HepG2 (cell line): ENCODE results near the gene OR2S2. TPM values are rescaled to one million over a fixed set of nuclear protein-coding genes. Genes with fewer than 3 reads are reported as not detected.

ENCODE experiments used
- ADNP ChIP-seq: sonication (generic); formaldehyde crosslinking; IDR thresholded peaks from 2 replicates; pipeline ENCODE4 v1.4.0; 2020; ENCODE audit warnings: missing genetic modification reagents
- CENPX ChIP-seq: sonication (generic); formaldehyde crosslinking; IDR thresholded peaks from 2 replicates; pipeline ENCODE4 v1.9.0; 2021; ENCODE audit warnings: mild to moderate bottlenecking, missing genetic modification reagents, moderate library complexity
- JARID2 ChIP-seq: sonication (generic); formaldehyde crosslinking; IDR thresholded peaks from 2 replicates; pipeline ENCODE4 v1.8.1; 2023; ENCODE audit warnings: missing genetic modification reagents, inconsistent platforms; ENCODE audit not compliant: insufficient replicate concordance
- MEIS1 ChIP-seq: sonication (generic); formaldehyde crosslinking; IDR thresholded peaks from 2 replicates; pipeline ENCODE4 v1.9.0; 2021; ENCODE audit warnings: mild to moderate bottlenecking, missing genetic modification reagents, moderate library complexity, borderline replicate concordance
- MXD1 ChIP-seq: sonication (generic); formaldehyde crosslinking; IDR thresholded peaks from 2 replicates; pipeline ENCODE4 v1.4.0; 2020; ENCODE audit warnings: mild to moderate bottlenecking, missing genetic modification reagents
- ZNF10 ChIP-seq: sonication (generic); formaldehyde crosslinking; IDR thresholded peaks from 2 replicates; pipeline ENCODE4 v1.4.0; 2020; ENCODE audit warnings: mild to moderate bottlenecking, low read depth, missing genetic modification reagents, borderline replicate concordance
- ZNF660 ChIP-seq: sonication (generic); formaldehyde crosslinking; IDR thresholded peaks from 2 replicates; pipeline ENCODE4 v1.5.1; 2020; ENCODE audit warnings: mild to moderate bottlenecking, low read depth, missing genetic modification reagents, borderline replicate concordance
- polyA plus RNA-seq, 8 experiments: library from polyadenylated mRNA; depleted of rRNA in 3 of 8; stranded (reverse) in 7 of 8; unstranded in 1 of 8; fragments of >200 nt; fragmentation: Illumina TruSeq in 4 of 8; extraction: Trizol in 4 of 8; gene quantifications; 2 replicates each; pipeline versions ENCODE4 v1.2.1 to v1.2.3, GENCODE V29; 2011 to 2016; ENCODE audit warnings: low read depth in 4 of 8, missing spikeins in 1 of 8, mixed read lengths in 1 of 8; ENCODE audit not compliant: insufficient read depth in 1 of 8
- total RNA-seq, 5 experiments: library from RNA; depleted of rRNA; stranded (reverse); fragments of >200 nt; fragmentation: Illumina TruSeq; extraction: Trizol; gene quantifications; 2 replicates each; pipeline ENCODE4 v1.2.3, GENCODE V29; 2016; ENCODE audit warnings: low read depth in 1 of 5
- TF ChIP-seq, protein P1 (sequence below): sonication (generic); formaldehyde crosslinking; IDR thresholded peaks from 2 replicates; pipeline ENCODE4 v1.4.0; 2020; ENCODE audit warnings: missing genetic modification reagents

The OR2S2 gene
- total and polyA plus RNA-seq, 2 of the 13 experiments (the other 11 are each of a cell fraction or from before 2014, with no cell fraction given): not detected

DNA sequence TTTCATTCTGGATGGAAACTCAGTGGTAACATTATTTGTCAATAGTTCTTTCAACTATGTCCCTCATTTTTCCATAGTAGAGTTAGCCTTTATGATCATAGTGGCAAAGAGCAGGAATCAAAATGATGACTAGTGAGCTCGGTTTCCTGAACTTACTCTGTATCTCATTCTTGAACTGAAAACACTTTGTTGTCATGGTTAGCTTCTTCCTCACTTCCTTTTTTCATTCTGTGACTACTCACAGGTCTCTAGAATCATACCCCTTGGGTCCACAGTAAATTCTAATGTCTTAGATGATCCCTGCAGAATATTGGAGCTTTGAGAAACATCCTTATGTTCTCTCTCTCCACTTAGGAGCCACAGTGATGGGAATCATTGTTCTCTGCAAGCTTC, 49.4 kb upstream of the OR2S2 start (continued):
- TF ChIP-seq, protein P1, sequence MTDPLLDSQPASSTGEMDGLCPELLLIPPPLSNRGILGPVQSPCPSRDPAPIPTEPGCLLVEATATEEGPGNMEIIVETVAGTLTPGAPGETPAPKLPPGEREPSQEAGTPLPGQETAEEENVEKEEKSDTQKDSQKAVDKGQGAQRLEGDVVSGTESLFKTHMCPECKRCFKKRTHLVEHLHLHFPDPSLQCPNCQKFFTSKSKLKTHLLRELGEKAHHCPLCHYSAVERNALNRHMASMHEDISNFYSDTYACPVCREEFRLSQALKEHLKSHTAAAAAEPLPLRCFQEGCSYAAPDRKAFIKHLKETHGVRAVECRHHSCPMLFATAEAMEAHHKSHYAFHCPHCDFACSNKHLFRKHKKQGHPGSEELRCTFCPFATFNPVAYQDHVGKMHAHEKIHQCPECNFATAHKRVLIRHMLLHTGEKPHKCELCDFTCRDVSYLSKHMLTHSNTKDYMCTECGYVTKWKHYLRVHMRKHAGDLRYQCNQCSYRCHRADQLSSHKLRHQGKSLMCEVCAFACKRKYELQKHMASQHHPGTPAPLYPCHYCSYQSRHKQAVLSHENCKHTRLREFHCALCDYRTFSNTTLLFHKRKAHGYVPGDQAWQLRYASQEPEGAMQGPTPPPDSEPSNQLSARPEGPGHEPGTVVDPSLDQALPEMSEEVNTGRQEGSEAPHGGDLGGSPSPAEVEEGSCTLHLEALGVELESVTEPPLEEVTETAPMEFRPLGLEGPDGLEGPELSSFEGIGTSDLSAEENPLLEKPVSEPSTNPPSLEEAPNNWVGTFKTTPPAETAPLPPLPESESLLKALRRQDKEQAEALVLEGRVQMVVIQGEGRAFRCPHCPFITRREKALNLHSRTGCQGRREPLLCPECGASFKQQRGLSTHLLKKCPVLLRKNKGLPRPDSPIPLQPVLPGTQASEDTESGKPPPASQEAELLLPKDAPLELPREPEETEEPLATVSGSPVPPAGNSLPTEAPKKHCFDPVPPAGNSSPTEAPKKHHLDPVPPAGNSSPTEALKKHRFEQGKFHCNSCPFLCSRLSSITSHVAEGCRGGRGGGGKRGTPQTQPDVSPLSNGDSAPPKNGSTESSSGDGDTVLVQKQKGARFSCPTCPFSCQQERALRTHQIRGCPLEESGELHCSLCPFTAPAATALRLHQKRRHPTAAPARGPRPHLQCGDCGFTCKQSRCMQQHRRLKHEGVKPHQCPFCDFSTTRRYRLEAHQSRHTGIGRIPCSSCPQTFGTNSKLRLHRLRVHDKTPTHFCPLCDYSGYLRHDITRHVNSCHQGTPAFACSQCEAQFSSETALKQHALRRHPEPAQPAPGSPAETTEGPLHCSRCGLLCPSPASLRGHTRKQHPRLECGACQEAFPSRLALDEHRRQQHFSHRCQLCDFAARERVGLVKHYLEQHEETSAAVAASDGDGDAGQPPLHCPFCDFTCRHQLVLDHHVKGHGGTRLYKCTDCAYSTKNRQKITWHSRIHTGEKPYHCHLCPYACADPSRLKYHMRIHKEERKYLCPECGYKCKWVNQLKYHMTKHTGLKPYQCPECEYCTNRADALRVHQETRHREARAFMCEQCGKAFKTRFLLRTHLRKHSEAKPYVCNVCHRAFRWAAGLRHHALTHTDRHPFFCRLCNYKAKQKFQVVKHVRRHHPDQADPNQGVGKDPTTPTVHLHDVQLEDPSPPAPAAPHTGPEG (CRISPR knock-in tag): no peak
- TF ChIP-seq MEIS1 (CRISPR knock-in tag): no peak
- no peak for TF ChIP-seq MXD1
- TF ChIP-seq ZNF10 (CRISPR knock-in tag): no peak
- TF ChIP-seq JARID2 (CRISPR knock-in tag): no peak
- TF ChIP-seq ZNF660: no peak
- TF ChIP-seq CENPX (CRISPR knock-in tag): no peak
- no peak for TF ChIP-seq ADNP (CRISPR knock-in tag)
